Stimulated activated CD4-positive, alpha-beta T cell treated with anti-CD3 and anti-CD28 coated beads, Interleukin-4, amount 100 ng/mL, for 24 hours (primary cell): ENCODE measurements around the gene GPRIN1.
A peak's percentile ranks its signal among the peaks of the same experiment; 100 is the strongest.

ENCODE experiments used
- DNase-seq: peaks from one replicate; pipeline ENCODE4 v3.0.0-alpha.2; 2020

GPRIN1 gene

GRCh38 chr5:176642675-176643490 is 32.9 kb upstream of the GPRIN1 start:
- DNase-seq, result no peak

GRCh38 chr5:176640616-176641015 is 30.7 kb upstream of the GPRIN1 start:
- DNase-seq, result no peak

GRCh38 chr5:176639981-176640380 is 30.0 kb upstream of the GPRIN1 start:
- DNase-seq, result no peak

- DNase-seq, result no peak
Observed at GRCh38 chr5:176639208-176639607, 29.3 kb upstream of the GPRIN1 start.

- no peak for DNase-seq
Observed at GRCh38 chr5:176638437-176638836, 28.5 kb upstream of the GPRIN1 start.

- no peak for DNase-seq
Observed at GRCh38 chr5:176637556-176637955, 27.6 kb upstream of the GPRIN1 start.

- DNase-seq, result no peak
Observed at GRCh38 chr5:176636426-176636825, 26.5 kb upstream of the GPRIN1 start.

GRCh38 chr5:176633598-176633997 is 23.6 kb upstream of the GPRIN1 start:
- DNase-seq, result no peak

- DNase-seq, result no peak
Observed at GRCh38 chr5:176632745-176633144, 22.8 kb upstream of the GPRIN1 start.

- DNase-seq, result no peak
Observed at GRCh38 chr5:176631383-176632200, 21.6 kb upstream of the GPRIN1 start.

GRCh38 chr5:176630681-176631222 is 20.8 kb upstream of the GPRIN1 start:
- DNase-seq, result no peak

- DNase-seq, result peak; percentile 48
Observed at GRCh38 chr5:176629853-176630680, 20.1 kb upstream of the GPRIN1 start, which contains the start of the genes EIF4E1B and SNCB. TSS of gene EIF4E1B (plus strand) at chr5:176630675. CDS start at chr5:176642788, 12,113 bp downstream. TSS of gene SNCB (minus strand) at chr5:176630534. CDS start at chr5:176629654, 880 bp downstream.

GRCh38 chr5:176629317-176629852 is 19.4 kb upstream of the GPRIN1 start:
- no peak for DNase-seq

- DNase-seq, result no peak
Observed at GRCh38 chr5:176628406-176629228, 18.7 kb upstream of the GPRIN1 start.

- no peak for DNase-seq
Observed at GRCh38 chr5:176627582-176627981, 17.6 kb upstream of the GPRIN1 start.

GRCh38 chr5:176626876-176627236 is 16.9 kb upstream of the GPRIN1 start:
- DNase-seq, result no peak

- DNase-seq, result no peak
Observed at GRCh38 chr5:176625966-176626875, 16.3 kb upstream of the GPRIN1 start.

GRCh38 chr5:176625512-176625911 is 15.6 kb upstream of the GPRIN1 start:
- no peak for DNase-seq

- no peak for DNase-seq
Observed at GRCh38 chr5:176624938-176625337, 15.0 kb upstream of the GPRIN1 start.

- DNase-seq, result no peak
Observed at GRCh38 chr5:176624142-176624541, 14.2 kb upstream of the GPRIN1 start.
